Endothelial cell of hepatic sinusoid (primary cell): ENCODE measurements around the gene SCUBE1.

Source experiments
- in situ Hi-C: cut with HindIII; loops from 2 replicates; pipeline ENCODE4 v1.10.0; 2017; ENCODE audit warnings: low sequenced_read_pairs

The SCUBE1 gene

GRCh38 chr22:43267332-43267980 lies 75.7 kb downstream of the SCUBE1 start:
- in situ Hi-C loops, result no loop called here

DNA sequence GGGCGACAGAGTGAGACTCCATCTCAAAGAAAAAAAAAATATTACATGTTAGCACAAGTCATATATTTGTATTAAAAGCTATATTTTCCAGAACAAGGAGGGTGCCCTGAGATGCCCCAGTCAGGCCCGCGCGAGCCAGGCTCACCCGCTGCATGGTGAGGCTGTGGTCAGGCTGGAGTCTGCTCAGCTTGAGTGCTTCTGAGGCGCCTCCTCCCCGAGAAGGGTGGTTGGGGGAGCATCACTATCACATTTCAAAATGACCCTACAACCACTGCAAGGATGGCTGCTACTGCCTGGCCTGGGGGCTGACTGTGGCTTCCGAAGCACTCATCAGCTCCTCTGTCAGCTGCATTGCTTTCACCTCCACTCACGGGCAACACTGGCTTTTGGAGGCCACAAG lies 77.1 kb downstream of the SCUBE1 start:
- in situ Hi-C loops, result no loop called here

DNA sequence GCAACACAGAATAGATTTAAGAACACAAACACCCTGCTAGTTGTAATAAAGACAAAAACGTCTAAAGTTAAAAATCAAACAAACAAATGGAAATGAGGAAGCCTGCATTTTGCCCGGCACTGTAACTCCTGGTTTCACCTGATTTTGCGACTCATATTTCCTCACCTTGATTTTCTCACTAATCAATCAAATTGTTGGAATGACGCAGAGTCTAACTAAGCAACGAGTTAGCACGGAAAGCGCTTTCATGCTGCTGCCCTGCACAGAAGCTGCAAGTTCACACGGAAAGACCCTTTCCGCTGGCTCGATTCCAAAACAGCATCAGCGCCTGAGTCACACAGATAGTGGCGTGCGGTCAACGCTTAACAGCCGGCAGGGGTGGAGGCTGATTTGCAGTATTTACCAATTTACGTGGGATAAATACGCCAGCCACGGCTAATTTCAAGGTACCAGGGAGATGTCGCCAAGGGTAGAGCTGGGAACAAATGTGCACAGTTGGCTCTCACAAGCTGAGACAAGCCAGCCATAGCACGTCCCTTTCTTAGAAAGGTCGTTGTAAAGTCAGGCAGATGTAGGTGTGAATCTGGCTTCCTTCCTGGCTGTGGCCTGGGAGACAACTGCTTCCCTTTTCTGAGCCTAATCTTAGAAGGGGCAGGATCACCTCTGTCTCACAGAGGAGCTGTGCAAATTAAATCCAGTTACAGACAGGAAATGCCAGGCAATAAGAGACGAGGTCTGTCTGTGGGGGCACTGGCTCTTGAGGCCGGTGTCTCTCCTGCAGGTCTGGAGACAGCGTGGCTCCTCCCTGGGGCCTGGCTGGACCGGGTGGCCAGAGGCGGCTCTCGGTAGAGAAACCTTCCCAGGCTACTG lies 79.3 kb downstream of the SCUBE1 start:
- in situ Hi-C loops, result no loop called here

- in situ Hi-C loops, result no loop called here
Observed at GRCh38 chr22:43262990-43263644, 80.1 kb downstream of the SCUBE1 start.

DNA sequence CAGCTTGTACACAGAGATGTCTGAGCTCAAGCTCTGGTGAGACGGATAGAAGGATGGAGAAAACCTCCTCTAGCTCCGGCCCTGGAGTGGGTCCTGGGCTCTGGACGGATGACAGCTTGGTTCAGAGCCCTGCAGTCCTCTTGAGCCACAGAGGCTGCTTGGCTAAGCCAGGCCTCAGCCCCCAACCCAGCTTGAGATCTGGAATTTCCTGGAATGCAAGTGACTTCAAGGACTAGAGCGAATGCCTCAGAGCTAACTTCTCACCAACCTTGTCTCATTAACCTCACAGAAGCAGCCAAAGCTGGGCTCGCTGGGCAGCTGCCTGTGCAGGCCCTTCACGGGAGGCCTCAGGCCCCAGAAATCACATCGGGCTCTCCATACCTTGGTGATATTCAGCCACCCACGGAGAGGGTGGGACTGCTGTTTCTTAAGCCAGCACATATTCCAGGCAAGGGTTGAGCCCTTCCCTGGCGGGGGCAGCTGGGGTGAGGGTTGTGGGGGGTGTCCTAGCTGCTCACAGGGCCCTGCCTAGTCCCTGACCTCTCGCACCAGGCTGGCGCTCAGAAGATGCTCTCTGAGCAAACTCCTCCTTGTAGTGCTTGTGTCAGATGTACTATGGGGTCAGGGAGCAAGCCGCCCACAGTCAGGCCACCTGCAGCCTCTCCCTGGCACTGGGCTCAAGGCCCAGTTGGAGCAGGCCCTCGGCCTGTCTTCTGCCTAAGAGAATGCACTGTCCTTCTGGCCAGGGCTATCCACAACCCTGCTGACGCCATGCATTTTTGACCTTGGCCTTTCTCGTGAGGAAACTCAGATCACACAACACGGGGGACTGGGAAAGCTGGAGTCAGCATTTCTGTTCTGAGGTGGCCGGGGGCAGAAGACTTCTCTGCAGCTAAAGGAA lies 82.6 kb downstream of the SCUBE1 start:
- in situ Hi-C loops, result no loop called here

- in situ Hi-C loops, result loop anchor here (5.0 kb wide), 1 partner anchor 91 kb away; no protein-coding TSS in a partner anchor
Observed at GRCh38 chr22:43257961-43258360, 85.2 kb downstream of the SCUBE1 start.

- in situ Hi-C loops, result loop anchor here (5.0 kb wide), 1 partner anchor 90 kb away; no protein-coding TSS in a partner anchor
Observed at GRCh38 chr22:43257549-43257948, 85.6 kb downstream of the SCUBE1 start.

- in situ Hi-C loops, result loop anchor here (5.0 kb wide), 1 partner anchor 90 kb away; no protein-coding TSS in a partner anchor
Observed at GRCh38 chr22:43256976-43257545, 86.1 kb downstream of the SCUBE1 start.

DNA sequence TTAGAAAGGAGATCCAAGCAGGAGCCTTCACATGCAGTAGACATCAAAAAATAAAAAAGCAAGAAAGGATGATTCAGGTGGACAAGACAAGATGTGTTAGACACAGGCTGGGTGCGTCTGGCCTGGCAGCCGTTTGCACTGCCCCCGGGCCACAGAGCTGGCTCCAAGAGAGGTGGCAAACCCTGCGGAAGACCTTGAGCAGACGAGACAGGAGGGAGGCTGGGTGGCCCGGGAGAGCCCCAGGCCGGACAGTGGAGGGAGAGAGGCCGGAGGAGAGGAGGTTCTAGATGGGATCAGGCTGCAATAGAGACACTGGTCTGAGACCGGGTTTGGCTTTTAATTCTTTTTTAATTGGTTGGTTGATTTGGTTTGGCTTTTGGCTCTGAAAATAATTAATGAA lies 86.6 kb downstream of the SCUBE1 start:
- in situ Hi-C loops, result loop anchor here (5.0 kb wide), 1 partner anchor 89 kb away; no protein-coding TSS in a partner anchor

DNA sequence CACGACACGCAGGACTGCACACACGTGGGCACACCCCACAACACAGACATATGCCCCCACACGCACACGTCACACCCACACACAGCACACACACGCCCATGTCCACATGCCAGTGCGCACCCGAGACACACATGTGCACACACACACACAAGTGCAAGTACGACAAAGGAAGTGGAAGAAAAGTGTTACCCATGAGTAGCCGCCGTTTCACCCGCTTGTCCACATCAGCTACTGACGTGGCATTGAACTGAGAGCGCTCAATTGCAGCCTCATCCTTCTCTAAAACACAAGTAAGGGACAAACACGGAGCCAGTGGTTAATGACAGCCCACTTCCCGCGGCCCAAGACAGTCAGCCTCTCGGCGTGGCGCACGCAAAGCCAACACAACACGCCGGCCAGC lies 87.9 kb downstream of the SCUBE1 start:
- in situ Hi-C loops, result loop anchor here (5.0 kb wide), 1 partner anchor 88 kb away; no protein-coding TSS in a partner anchor

- in situ Hi-C loops, result no loop called here
Observed at GRCh38 chr22:43253839-43254238, 89.3 kb downstream of the SCUBE1 start.

- in situ Hi-C loops, result no loop called here
Observed at GRCh38 chr22:43252319-43252718, 90.9 kb downstream of the SCUBE1 start.

- in situ Hi-C loops, result no loop called here
Observed at GRCh38 chr22:43249789-43250471, 93.2 kb downstream of the SCUBE1 start.

GRCh38 chr22:43247546-43248260 lies 95.5 kb downstream of the SCUBE1 start:
- in situ Hi-C loops, result no loop called here

- in situ Hi-C loops, result no loop called here
Observed at GRCh38 chr22:43246188-43246587, 97.0 kb downstream of the SCUBE1 start.

DNA sequence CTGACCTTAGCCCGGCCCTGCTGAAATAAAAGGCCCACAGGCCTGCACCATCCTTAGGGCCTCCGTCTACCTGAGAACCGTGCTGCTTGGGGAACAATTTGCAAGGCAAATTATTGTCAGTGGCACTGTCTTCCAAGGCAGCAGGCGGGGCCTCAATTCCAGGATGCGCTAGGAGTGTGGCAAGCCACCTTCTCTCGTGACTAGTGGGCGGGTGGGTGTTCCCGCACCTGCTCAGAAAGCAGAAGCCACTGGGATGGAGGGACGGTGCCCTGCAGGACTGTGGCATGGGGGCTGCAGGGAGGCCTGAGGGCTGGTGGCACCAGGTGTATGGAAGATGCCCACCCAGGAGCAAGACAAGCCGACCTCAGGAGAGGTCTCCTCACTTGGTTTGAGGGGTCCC lies 97.5 kb downstream of the SCUBE1 start:
- in situ Hi-C loops, result no loop called here

DNA sequence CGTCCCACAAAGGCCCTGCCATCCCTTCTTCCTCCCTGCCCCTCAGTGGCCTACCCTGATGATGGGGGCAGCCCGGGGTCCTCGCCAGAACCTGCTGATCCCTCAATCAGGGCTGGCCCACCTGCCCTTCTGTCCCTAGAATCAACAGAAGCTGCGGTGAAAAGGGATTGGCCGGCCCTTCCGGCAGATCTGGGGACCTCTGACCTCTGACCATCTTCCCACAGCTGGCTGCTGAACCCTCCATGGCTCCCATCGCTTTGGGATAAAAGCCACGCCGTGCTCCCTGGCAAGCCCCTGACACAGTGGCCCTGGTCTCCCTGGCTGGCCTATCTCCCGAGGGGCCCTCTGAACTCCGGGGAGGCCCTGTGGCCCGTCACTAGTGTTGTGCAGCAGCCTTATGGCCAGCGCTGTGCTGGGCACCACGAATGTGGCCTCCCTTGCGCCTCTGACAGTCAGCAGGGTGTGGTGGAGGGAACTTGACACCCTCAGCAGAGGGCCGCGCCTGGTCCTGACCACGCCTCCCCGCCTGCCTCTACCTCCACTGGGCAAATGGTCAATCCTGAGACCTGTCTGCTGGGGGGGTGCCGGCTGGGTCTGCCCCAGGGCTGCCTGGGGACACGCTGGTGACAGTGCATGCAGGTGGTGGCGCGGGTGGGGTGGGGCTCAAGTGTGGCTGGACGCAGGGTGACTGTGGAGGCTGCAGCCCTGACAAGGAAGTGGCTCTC lies 98.2 kb downstream of the SCUBE1 start:
- in situ Hi-C loops, result no loop called here

GRCh38 chr22:43244402-43244801 lies 98.8 kb downstream of the SCUBE1 start:
- in situ Hi-C loops, result no loop called here
